Left lung (tissue), 10 donors: ENCODE results near the gene IGF2. TPM values are rescaled to one million over a fixed set of nuclear protein-coding genes. Genes with fewer than 3 reads are reported as not detected.
"Not testable (repeated sequence)": the region's sequence is repeated elsewhere in the genome, so short reads cannot be mapped to it uniquely, and the experiment has no call there.

Experiments
- ATAC-seq: fragments of 200-7000 bp; cut with Tn5 transposase; one replicate; pipeline ENCODE4 v1.9.1; 2020; ENCODE audit warnings: moderate library complexity
- DNase-seq, 4 donors: peaks; one replicate each; pipeline ENCODE4 v3.0.0-alpha.2; 2013 to 2020
- H3K27ac ChIP-seq, 2 donors: fragments of 200-600 bp; sonication (generic) in 1 of 2; one replicate each; pipeline versions ENCODE4 v1.5.0 to v1.8.0; 2020 to 2021
- H3K27me3 ChIP-seq, 2 donors: fragments of 200-600 bp; sonication (generic) in 1 of 2; one replicate each; pipeline versions ENCODE4 v1.5.0 to v1.8.0; 2020 to 2021
- H3K36me3 ChIP-seq, 2 donors: fragments of 200-600 bp; sonication (generic) in 1 of 2; one replicate each; pipeline versions ENCODE4 v1.5.0 to v1.8.0; 2020 to 2021
- H3K4me1 ChIP-seq, 2 donors: fragments of 200-600 bp; one replicate each; pipeline ENCODE4 v1.8.0; 2021
- H3K4me3 ChIP-seq, 2 donors: fragments of 200-600 bp; sonication (generic) in 1 of 2; one replicate each; pipeline versions ENCODE4 v1.5.0 to v1.8.0; 2020 to 2021; ENCODE audit warnings: mild to moderate bottlenecking in 1 of 2
- H3K9me3 ChIP-seq, 2 donors: fragments of 200-600 bp; sonication (generic) in 1 of 2; one replicate each; pipeline versions ENCODE4 v1.5.0 to v1.8.0; 2020 to 2021
- CTCF ChIP-seq, 2 donors: fragments of 200-600 bp; sonication (generic) in 1 of 2; IDR thresholded peaks; one replicate each; pipeline versions ENCODE4 v1.5.0 to v1.8.0; 2021; ENCODE audit warnings: antibody characterized with exemption in 2 of 2
- intact Hi-C, 2 donors: fragments of 100-400 bp; cut with DNase I; formaldehyde crosslinking; loops; one replicate each; pipeline versions ENCODE4 v1.11.2 to v1.14.2; 2022
- polyA plus RNA-seq, 6 donors: library from polyadenylated mRNA; unstranded; fragments of 120-200 nt; gene quantifications; one replicate each; pipeline ENCODE4 v1.2.1, GENCODE V29; 2013; ENCODE audit not compliant: insufficient read length in 6 of 6
- total RNA-seq, 2 donors: library from RNA; stranded (reverse); fragmentation: NEBNext Ultra II Directional; extraction: Animal tissue kit (Norgen Biotek cat#: 25700); gene quantifications; one replicate each; pipeline ENCODE4 v1.2.1, GENCODE V29; 2021
- donor health status: DM: no; HTN: yes; CAD: no.
- donor health status: DM: no; HTN: no; CAD: no.

The IGF2 gene
- total and polyA plus RNA-seq, 8 donors, result 12.0 to 118 (median 92.1) TPM

- Histone ChIP-seq H3K27me3 (peaks cover 0 to 53% of the 10 kb centered on the region in 2 donors), H3K36me3 (no peaks in the 10 kb centered on the region), H3K4me3 (no peak overlapping the region), H3K9me3 (no peaks in the 10 kb centered on the region), H3K4me1 (no peaks in the 10 kb centered on the region), H3K27ac (no peak overlapping the region)
- no peak for TF ChIP-seq CTCF (IDR thresholded peaks at IDR 0.05)
- DNase-seq, result no peak
- no peak for ATAC-seq
- intact Hi-C loops, result no loop called here
Observed at GRCh38 chr11:2179516-2179915, 40.3 kb upstream of the IGF2 start.

DNA sequence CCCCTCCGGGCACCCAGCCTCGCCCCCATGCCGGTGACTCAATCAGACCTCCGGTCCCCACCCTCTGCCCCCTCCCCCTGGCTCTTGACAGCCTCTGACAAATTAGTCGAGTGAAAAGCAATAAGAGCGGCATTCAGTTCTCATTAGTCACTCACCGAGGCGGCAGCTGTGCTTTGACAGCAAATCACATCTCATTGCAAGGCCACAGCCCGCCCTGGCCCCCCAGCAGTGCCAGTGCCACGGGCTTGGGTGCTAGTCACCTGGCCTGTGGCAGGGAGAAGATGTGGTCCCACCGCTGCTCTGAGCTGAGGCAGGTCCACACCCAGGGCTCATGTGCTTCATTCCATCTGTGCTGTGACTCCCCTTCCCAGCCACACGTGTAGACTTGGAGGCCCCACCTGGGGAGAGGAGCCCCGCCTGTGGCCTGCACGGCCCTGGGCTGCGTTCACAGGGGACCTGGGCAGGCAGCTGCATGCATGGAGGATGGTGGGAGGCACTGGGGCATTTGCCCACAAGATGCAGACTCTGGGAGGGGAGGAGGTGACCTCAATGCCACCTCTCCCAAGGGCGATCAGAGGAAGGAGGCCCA is 39.8 kb upstream of the IGF2 start:
- ATAC-seq (no peak), DNase-seq (no peak)
- H3K27ac ChIP-seq, result no peak overlapping the region
- no peaks in the 10 kb centered on the region for H3K4me1 ChIP-seq
- no peak for TF ChIP-seq CTCF (IDR thresholded peaks at IDR 0.05)
- H3K36me3 ChIP-seq, result no peaks in the 10 kb centered on the region
- intact Hi-C loops, result no loop called here
- H3K4me3 ChIP-seq, result no peak overlapping the region
- peaks cover 0 to 48% of the 10 kb centered on the region in 2 donors for H3K27me3 ChIP-seq
- no peaks in the 10 kb centered on the region for H3K9me3 ChIP-seq

DNA sequence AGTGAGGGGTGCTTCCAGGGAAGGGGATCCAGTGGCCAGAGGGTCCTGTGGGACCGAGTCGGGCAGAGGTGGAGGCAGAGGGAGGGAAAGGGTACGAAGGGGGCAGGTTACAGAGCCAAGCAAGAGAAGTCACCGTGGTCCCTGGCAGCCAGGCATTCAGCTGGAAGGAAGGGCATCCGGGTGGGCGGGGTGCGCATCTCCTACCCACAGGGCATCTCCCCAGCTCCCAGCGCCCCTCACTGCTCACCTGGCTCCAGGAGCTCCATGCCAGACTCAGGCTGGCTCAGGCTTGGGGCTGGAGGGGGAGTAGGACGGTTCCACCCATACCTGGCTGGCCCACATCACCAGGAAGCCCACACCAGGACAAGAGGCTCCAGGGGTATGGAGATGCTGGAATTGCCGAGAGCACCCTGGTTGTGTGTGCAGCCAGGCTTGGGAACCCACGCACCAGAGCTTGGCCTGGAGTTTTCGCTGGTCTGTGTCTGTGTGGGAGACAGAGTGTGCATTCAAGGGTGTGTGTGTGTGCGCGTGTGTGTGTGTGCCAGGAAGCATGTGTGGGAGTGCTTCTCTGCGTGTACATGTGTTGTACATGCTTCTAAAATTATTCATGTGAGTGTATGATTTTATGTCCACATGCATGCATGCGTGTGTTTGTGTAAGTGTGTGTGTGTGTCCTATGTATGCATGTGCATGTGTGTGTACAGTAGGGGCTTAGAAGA is 39.0 kb upstream of the IGF2 start:
- intact Hi-C loops, DNase-seq, H3K4me3 ChIP-seq, ATAC-seq, H3K9me3 ChIP-seq, H3K36me3 ChIP-seq, H3K4me1 ChIP-seq, H3K27ac ChIP-seq: not testable (repeated sequence)
- H3K27me3 ChIP-seq, result peaks cover 0 to 40% of the 10 kb centered on the region in 2 donors

DNA sequence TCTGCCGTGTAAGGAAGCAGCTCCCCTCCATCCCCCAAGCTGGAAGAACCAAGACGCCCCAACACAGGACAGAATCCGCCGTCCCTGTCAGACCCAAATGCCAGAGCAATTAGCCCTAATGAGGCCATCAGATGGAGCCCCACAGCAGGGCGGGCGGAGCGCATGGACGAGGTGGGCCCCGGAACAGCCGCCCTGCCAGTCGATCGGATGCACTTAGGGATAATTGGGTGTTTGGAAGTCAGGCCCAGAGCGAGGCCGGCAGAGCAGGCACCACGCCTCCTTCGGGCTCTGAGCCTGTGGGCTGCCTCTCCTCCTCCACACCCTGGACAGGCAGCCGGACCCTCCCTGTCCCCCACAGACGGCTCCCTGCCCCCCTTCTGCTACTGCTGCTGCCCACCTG is 37.9 kb upstream of the IGF2 start:
- ATAC-seq, result no peak
- H3K36me3 ChIP-seq, result no peaks in the 10 kb centered on the region
- no peak for TF ChIP-seq CTCF (IDR thresholded peaks at IDR 0.05)
- no peak overlapping the region for H3K4me3 ChIP-seq
- H3K4me1 ChIP-seq, result no peaks in the 10 kb centered on the region
- intact Hi-C loops, result no loop called here
- no peak for DNase-seq
- H3K9me3 ChIP-seq, result no peaks in the 10 kb centered on the region
- no peak overlapping the region for H3K27ac ChIP-seq
- H3K27me3 ChIP-seq, result peaks cover 0 to 41% of the 10 kb centered on the region in 2 donors

DNA sequence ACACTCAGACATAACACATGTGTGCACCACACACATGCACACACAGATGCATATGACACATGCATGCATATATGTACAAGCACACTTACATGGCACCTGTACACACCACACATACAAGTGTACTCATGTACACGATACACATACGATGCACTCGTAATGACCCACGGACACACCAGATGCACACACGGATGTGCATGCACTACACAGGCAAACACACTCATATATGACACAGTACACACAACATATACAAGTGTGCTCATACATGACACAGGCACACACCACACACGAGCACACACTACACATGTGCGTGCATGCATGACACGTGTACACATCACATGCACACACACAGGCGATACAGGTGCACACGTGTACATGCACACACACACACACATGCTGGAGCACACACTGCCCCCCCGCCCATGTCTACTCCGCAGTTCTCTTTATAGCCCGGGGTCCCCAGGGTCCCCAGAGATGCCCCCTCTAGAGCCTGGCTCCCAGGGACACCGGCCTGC is 37.3 kb upstream of the IGF2 start:
- TF ChIP-seq CTCF (IDR thresholded peaks at IDR 0.05), result no peak
- Histone ChIP-seq H3K27me3 (peaks cover 0 to 42% of the 10 kb centered on the region in 2 donors), H3K27ac (no peak overlapping the region), H3K9me3 (no peaks in the 10 kb centered on the region), H3K36me3 (no peaks in the 10 kb centered on the region), H3K4me1 (no peaks in the 10 kb centered on the region), H3K4me3 (no peak overlapping the region)
- DNase-seq (no peak), ATAC-seq (no peak)
- intact Hi-C loops, result no loop called here
